Measurements from ENCODE around the gene BABAM1.

Gene BABAM1

GRCh38 chr19:17225053-17225452 is 42.2 kb upstream of the BABAM1 start:
- H3K27me3 ChIP-seq (ENCODE audit: control insufficient read depth, low read length) = no peaks in the 10 kb centered on the region
- no peaks in the 10 kb centered on the region for H4K20me1 ChIP-seq (ENCODE audit: control insufficient read depth, insufficient read depth, low read depth, low read length)
- peaks cover 12% of the 10 kb centered on the region for H3K36me3 ChIP-seq (ENCODE audit: control insufficient read depth, low read length)
- H3K27ac ChIP-seq (ENCODE audit: low read depth, low read length) = no peak overlapping the region
- H3K79me2 ChIP-seq (ENCODE audit: control insufficient read depth, low read length) = peaks cover 8% of the 10 kb centered on the region
- no peak overlapping the region; the same call in 1 of the 2 replicates for H3K4me2 ChIP-seq (ENCODE audit: low read length)
- TF ChIP-seq CTCF (IDR thresholded peaks at IDR 0.05; ENCODE audit: low read depth, low read length, poor library complexity, severe bottlenecking) = no peak
- no peak for TF ChIP-seq EZH2phosphoT487 (IDR thresholded peaks at IDR 0.05; ENCODE audit: borderline replicate concordance, low read length)
- peaks cover 14% of the 10 kb centered on the region for H3K4me1 ChIP-seq (ENCODE audit: control insufficient read depth, low read length)
- no peaks in the 10 kb centered on the region for H3K9me2 ChIP-seq (replicated peaks; ENCODE audit: control insufficient read depth, low read length)
- H3F3A ChIP-seq (ENCODE audit: control insufficient read depth, insufficient read depth) = peaks cover 16% of the 10 kb centered on the region
- no peak overlapping the region for H3K4me3 ChIP-seq (ENCODE audit: low read length)
- H3K9me3 ChIP-seq (ENCODE audit: control insufficient read depth, insufficient read depth, low read length) = no peaks in the 10 kb centered on the region

- peaks cover 16% of the 10 kb centered on the region for H3F3A ChIP-seq (ENCODE audit: control insufficient read depth, insufficient read depth)
- peak within 1 kb of the TSS; percentile 75 for H3K4me2 ChIP-seq (ENCODE audit: low read length)
These were observed 41.0 kb upstream of the BABAM1 start, which contains the start of gene OCEL1 for GRCh38 chr19:17226002-17226933. TSS of gene OCEL1 (plus strand) at chr19:17226226. CDS start at chr19:17226248, 22 bp downstream.

GRCh38 chr19:17227798-17228367 is 39.4 kb upstream of the BABAM1 start:
- no peaks in the 10 kb centered on the region for H4K20me1 ChIP-seq (ENCODE audit: control insufficient read depth, insufficient read depth, low read depth, low read length)
- no peak overlapping the region; the same call in 1 of the 2 replicates for H3K4me3 ChIP-seq (ENCODE audit: low read length)
- H3K4me2 ChIP-seq (ENCODE audit: low read length) = peak overlapping the region; percentile 75
- H3K27ac ChIP-seq (ENCODE audit: low read depth, low read length) = no peak overlapping the region
- no peaks in the 10 kb centered on the region for H3K9me3 ChIP-seq (ENCODE audit: control insufficient read depth, insufficient read depth, low read length)
- no peak for TF ChIP-seq EZH2phosphoT487 (IDR thresholded peaks at IDR 0.05; ENCODE audit: borderline replicate concordance, low read length)
- TF ChIP-seq CTCF (IDR thresholded peaks at IDR 0.05; ENCODE audit: low read depth, low read length, poor library complexity, severe bottlenecking) = no peak
- H3K36me3 ChIP-seq (ENCODE audit: control insufficient read depth, low read length) = peaks cover 36% of the 10 kb centered on the region
- H3K27me3 ChIP-seq (ENCODE audit: control insufficient read depth, low read length) = no peaks in the 10 kb centered on the region
- peaks cover 14% of the 10 kb centered on the region for H3K4me1 ChIP-seq (ENCODE audit: control insufficient read depth, low read length)
- peaks cover 12% of the 10 kb centered on the region for H3K79me2 ChIP-seq (ENCODE audit: control insufficient read depth, low read length)
- no peaks in the 10 kb centered on the region for H3K9me2 ChIP-seq (replicated peaks; ENCODE audit: control insufficient read depth, low read length)
- H3F3A ChIP-seq (ENCODE audit: control insufficient read depth, insufficient read depth) = peaks cover 14% of the 10 kb centered on the region

More at GRCh38 chr19:17226002-17226933, 41.0 kb upstream of the BABAM1 start, which contains the start of gene OCEL1:
- H3K4me1 ChIP-seq (ENCODE audit: control insufficient read depth, low read length) = peaks cover 14% of the 10 kb centered on the region
- H4K20me1 ChIP-seq (ENCODE audit: control insufficient read depth, insufficient read depth, low read depth, low read length) = no peaks in the 10 kb centered on the region
- H3K27ac ChIP-seq (ENCODE audit: low read depth, low read length) = peak within 1 kb of the TSS; percentile 65
- H3K36me3 ChIP-seq (ENCODE audit: control insufficient read depth, low read length) = peaks cover 22% of the 10 kb centered on the region
- H3K9me2 ChIP-seq (replicated peaks; ENCODE audit: control insufficient read depth, low read length) = no peaks in the 10 kb centered on the region
- peaks cover 8% of the 10 kb centered on the region for H3K79me2 ChIP-seq (ENCODE audit: control insufficient read depth, low read length)
- no peaks in the 10 kb centered on the region for H3K9me3 ChIP-seq (ENCODE audit: control insufficient read depth, insufficient read depth, low read length)
- no peaks in the 10 kb centered on the region for H3K27me3 ChIP-seq (ENCODE audit: control insufficient read depth, low read length)
- peak within 1 kb of the TSS; percentile 90 for H3K4me3 ChIP-seq (ENCODE audit: low read length)
- TF ChIP-seq CTCF (IDR thresholded peaks at IDR 0.05; ENCODE audit: low read depth, low read length, poor library complexity, severe bottlenecking) = no peak
- no peak for TF ChIP-seq EZH2phosphoT487 (IDR thresholded peaks at IDR 0.05; ENCODE audit: borderline replicate concordance, low read length)

Data from DOHH2 (cell line).